NCI-H226 (cell line): ENCODE measurements around the gene SPOP.
"Not testable (repeated sequence)": the region's sequence is repeated elsewhere in the genome, so short reads cannot be mapped to it uniquely, and the experiment has no call there.

Source experiments
- DNase-seq: peaks from one replicate; pipeline ENCODE4 v3.0.0-alpha.2; 2015

SPOP gene

DNA sequence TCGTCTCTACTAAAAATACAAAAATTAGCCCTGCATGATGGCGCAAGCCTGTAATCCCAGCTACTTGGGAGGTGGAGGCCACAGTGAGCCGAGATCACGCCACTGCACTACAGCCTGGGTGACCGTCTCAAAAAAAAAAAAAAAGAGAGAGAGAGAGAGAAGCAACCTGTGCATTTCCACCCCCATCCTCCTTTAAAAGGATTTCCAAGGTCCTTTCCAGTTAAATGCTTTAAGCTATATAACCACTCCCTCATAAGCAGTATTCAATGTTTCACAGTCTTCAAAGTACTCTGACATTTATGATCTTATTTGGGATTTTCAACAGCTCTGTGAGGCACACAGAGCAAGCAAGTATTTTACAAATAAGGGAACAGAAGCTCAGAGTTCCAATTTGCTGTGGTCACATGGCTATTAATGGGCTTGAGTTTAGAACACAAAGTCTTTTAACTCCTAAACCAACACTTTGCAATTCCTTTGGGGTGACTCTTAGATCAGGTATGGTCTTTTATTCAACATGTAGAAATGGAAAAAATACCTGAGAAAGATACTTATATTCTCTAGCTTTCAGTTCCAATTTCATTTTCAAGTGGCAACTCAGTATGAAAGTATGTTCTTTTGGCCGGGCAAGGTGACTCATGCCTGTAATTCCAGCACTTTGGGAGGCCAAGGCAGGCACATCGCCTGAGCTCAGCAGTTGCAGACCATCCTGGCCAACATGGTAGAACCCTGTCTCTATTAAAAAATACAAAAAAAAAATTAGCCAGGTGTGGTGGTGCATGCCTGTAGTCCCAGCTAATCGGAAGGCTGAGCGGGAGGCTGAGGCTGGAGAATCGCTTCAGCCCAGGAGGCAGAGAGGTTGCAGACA is 31.3 kb downstream of the SPOP start:
- DNase-seq: peak; percentile 81

DNA sequence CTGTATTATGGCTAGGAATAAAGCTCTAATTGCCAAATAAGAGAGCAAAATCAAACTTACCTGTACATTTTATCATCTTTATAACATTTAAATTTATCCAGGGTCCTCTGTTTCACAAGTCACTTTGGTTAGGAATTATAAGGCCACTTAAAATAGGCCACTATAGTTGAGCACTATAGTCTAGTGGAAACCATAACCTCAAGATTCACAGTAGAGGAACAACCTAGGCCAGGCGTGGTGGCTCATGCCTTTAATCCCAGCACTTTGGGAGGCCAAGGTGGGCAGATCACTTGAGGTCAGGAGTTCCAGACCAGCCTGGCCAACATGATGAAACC is 31.9 kb downstream of the SPOP start:
- not testable (repeated sequence) for DNase-seq

- DNase-seq: no peak
Observed at GRCh38 chr17:49645654-49646053, 32.2 kb downstream of the SPOP start.

GRCh38 chr17:49640556-49640955 is 37.3 kb downstream of the SPOP start:
- DNase-seq: no peak

DNA sequence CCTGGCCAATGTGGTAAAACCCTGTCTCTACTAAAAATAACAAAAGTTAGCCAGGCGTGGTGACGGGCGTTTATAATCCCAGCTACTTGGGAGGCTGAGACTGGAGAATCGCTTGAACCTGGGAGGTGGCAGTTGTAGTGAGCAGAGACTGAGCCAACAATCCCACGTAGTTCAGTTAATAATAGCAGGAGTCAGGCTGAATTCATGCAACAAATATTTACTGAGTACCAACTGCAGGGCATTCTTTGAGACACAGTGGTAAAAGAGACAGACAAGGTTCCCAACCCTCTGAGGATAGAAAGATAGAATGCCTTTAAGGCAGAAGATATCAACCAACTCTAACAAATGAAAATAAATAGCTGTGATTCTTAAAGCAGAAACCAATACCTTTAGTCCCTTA is 39.1 kb downstream of the SPOP start:
- DNase-seq: no peak

DNA sequence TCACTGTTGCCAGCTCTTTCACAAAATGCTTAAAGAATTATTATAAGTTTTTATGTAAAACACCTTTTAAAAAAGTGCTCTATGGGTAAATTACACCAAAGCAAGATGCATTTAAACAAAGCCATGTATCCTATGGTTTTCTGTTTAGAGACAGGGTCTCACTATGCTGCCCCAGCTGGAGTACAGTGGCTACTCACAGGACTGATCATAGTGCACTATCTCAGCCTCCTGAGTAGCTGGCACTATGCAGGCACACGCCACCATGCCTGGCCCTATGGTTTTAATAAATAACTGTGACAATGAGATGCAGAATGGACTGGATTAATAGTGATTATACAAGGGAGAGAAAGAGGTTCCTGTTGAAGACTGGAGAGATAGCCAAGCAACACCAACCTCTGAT is 40.2 kb downstream of the SPOP start:
- DNase-seq: no peak

GRCh38 chr17:49637050-49637449 is 40.8 kb downstream of the SPOP start:
- peak; percentile 28 for DNase-seq

DNA sequence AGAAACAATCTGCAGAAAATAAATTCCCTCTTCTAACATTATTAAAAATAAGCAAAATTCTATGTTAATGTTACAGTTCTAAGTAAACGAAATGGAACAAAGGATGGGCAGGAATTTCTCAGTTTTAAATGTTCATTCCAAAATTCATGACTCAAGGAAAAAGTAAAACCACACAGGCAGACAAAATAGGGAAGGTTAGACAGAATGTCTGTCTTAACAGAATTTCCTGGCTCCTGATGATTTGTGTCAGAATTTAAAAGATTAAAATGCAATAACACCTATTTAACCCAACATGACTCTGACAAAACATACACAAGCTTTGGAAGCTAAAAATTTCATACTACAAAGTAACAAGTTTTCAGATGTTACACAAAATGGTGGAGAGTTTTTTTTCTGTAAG is 42.8 kb downstream of the SPOP start:
- DNase-seq: no peak

DNA sequence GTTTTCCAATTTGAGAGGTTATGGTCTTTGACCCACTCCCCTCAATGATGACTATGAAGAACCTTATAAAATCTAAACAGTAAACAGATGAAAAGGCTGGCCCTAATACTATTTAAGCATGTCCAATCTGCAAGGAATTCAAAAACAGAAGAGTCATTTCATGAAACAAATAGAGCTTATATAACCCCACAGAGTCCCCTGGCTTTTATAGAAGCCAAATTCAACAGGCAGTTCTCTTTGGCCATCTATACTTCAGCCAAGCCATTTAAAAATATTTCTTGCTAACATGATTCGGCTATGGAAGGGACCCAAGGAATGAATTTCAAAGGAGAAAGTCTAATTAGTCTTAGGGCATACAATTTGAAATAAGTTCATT is 43.4 kb downstream of the SPOP start:
- DNase-seq: no peak

DNA sequence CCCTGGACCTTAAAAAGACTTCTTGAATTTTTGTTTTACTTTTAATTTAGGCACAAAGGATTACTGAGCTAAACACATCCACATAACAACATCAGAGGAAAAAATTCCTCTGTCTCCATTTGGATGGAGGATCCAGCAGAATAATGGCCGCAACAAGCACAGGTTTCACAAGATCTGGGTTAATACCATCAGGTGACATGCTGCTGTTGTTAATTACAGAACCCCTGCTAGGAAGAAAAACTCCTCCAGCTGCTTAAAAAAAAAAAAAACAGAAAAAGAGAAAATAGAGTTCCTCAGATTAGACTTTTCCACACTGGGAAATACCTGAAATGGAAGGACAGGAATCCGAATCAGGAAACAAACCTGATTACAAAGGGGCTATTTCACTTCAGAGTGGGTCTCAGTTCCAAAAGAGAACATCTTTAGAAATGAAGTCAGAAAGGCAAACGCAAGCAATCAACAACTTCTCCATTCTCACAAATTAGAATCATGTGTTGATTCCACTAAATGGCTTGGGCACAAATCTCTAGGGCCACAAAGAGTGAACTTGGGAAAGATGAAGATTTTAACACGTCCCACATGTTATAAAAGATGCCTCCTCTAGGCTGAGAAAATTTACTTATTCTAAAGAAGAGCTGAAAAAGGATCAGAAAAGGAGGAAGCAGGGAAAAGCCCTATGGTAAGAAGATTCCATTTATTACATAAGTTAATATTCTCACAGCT is 44.0 kb downstream of the SPOP start:
- DNase-seq: no peak

GRCh38 chr17:49633250-49633649 is 44.6 kb downstream of the SPOP start:
- no peak for DNase-seq

GRCh38 chr17:49632201-49632600 is 45.7 kb downstream of the SPOP start:
- DNase-seq: no peak

- DNase-seq: no peak
Observed at GRCh38 chr17:49631496-49631895, 46.4 kb downstream of the SPOP start.

DNA sequence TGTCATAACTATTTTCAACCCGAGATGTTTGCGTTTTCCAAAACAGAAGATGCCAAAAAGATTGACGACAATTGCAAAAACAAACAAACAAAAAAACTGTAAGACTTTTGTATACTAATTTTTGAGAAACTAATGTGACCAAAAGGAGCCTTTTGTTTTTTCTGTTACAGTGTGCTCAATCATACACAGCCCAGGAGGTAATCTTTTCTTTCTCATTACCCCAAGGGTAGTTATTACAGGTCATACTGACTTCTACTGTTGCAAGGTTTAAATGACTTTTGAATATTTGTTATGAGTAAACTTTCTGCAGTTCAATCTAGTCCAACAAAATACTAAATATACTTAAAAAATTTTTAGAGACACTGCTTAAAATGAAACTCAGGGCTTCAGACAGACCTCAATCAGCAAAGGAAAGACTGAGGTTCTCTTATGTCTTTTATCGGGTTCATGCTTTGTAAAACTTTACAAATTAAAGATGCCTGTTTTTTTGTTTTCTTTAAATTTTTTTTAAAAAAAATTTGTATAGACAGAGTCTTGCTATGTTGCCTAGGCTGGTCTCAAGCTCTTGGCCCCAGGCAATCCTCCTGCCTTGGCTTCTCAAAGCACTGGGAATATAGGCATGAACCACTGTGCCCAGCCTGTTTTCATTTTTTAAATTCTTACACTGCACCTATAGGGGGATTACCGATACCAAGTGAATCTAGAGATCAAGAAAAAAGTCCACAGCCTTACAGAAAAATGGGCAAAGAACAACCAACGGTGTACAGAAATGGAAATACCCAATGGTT is 47.6 kb downstream of the SPOP start:
- no peak for DNase-seq

GRCh38 chr17:49629447-49629846 is 48.5 kb downstream of the SPOP start:
- no peak for DNase-seq

DNA sequence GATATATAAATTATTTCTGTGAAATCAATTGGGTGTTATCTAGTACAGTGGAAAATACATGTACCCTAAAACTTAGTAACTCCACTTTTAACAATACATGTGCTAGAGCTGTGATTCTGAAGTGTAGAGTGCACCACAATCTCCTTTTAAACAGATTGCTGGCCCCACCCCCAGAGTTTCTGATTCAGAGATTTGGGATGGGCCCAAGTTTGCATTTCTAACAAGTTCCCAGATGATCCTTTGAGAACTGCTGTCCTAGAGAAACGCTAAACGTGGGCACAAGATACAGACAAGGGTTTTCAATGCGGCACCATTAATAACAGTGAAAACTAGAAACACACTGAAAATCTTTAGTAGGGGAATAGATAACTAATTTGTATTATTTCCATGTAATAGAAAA is 53.0 kb downstream of the SPOP start:
- peak; percentile 15 for DNase-seq

DNA sequence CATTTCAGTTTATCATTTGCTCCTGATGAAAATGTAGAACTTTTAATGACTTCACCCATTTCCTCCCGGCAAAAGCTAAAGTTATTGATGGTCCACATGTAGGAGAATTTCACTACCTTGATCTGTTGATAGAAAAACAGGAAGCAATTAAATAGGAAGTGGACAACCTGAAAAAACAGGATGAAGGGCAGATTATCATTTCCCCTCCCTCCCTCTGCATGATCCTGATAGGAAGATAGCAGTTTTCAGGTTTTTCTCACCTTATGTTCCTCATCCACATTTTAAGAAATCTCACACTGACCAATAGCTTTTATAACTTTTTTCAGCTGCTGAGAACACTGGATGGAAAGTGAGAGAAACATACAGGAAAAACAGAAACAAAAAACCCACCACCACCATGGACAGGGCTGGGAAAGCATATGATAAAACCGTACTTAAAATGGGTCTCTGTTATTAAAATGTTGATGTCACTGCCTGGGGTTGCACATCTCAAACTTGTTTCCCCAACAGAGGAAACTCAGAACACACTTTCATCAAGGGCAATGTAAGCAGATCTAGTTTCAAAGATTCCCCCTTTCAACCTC is 55.9 kb downstream of the SPOP start:
- DNase-seq: no peak

DNA sequence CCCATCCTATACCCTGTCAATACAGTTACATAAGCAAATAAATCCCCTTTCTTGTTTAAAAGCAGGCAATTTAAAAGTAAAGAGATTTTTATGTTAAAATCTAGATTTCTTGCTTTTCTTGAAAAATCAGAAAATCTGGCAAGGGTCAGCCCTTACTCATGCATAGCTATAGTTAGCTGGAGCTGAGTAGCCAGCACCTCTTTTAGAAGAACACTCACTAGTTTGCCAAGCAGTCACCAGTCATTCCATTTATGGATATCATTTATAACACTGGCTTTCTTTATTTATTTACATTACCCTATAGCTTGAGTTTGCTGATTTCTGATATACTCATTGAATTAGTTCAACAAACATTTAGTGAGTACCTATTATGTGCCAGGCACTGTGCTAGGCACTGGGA is 56.5 kb downstream of the SPOP start:
- DNase-seq: no peak

DNA sequence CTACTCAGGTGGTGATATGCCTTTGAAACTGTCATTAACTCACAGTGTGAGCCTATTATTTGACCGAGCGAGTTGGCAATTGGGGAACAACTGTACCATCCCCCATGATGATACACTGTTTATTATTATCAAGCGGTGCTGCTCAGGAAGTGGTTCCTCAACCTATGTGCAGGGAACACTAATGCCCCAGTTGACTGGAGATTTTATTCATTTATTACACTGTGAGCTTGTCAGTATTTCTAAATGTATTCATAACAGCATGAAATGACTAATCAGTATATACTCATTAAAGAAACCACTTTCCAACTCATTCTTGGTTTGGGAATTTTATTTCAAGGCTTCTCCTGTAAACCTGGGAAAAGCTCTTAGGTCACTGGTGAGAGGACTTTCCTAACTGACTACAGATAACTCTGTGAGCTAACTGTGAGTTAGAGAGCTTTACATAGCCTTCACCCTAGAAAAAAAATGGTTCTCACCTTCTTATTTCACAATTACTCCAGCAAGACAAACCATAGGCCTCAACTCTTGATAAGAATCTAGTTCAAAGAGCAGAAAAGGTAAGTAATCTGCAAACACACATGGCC is 59.8 kb downstream of the SPOP start:
- DNase-seq: no peak

DNA sequence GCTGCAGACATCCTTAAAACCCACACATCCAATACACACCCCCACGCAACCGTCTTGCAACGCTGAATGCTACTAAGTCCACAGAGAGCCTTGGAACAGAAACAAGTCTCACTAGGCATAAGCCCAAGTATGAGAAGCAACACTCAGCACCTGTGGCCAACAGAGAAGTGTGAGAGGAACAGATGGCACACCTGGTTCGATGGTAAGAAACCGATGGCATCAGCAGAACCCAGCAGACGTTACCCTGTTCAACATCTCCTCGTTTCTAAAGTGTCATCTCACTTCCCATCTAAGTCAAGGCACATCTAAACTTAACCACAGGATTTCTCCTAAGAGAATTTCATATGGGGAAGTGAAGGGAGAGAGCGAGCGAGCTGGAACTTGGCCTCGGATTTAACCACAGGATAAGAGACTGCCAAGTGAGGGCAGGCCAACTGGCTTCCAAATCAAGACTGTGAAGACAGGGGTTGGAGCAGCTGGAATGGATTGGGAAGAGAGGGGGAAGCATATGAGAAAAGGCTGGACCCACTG is 61.2 kb downstream of the SPOP start:
- no peak for DNase-seq

DNA sequence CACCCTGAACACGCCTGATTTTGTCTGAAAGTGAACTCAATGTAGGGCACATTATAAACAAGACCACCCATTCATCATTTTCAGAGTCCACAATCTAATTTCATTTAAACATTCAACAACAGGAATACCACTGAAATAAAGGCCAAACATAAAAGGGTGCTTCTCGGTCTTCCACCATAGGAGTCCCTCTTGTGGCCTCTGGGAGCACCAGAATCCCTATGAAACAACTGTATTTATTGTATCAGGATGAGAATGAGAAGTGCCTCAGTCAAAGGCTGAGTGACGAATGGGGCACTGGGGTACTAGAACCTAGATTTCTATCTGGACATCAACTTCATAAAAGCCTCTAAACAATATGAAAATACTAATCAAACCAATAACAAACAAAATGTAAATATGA is 61.8 kb downstream of the SPOP start:
- no peak for DNase-seq

DNA sequence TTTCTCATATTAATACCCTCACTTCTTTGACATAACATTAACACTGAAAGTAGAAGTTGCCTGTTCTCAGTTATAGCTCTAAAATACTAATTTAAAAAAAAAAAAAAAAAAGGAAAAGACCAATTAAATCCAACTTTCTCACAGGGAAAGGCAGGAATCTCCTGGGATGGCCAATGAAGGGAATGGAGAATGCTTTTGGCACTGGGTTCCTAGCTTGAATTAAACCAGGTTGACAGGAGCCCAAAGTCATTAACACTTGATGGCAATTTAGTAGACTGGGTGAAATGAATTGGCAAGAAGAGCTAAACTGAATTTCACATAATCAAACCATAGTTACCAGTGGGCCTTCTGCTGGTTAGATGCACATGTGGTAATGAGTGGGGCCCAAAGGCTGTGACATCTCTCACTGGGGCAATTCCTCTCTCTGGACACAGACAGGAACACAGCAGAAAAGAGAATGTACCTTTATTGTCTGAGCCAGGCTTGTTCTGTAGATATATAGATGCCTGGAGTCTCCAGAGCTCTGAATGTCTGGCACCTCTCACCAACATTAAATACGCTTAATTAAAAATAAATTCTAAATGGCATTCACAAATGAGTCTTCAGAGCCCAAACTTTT is 64.6 kb downstream of the SPOP start:
- DNase-seq: no peak
